ENCODE measurements around the gene L3MBTL2. TPM values are rescaled to one million over a fixed set of nuclear protein-coding genes. Genes with fewer than 3 reads are reported as not detected.

The L3MBTL2 gene
- total and polyA plus RNA-seq, 9 of the 15 experiments (the other 6 are each of a cell fraction or from before 2014, with no cell fraction given): 10.3 to 23.1 (median 18.6) TPM

GRCh38 chr22:41169157-41169556 is 36.0 kb upstream of the L3MBTL2 start:
- Histone ChIP-seq H3K4me1 (replicated peaks in 1 of 2; ENCODE audit: control insufficient read depth in 2 of 2, insufficient read depth in 2 of 2, low read length in 2 of 2) (no peaks in the 10 kb centered on the region), H3K9me1 (ENCODE audit: control insufficient read depth, insufficient read depth, low read length) (no peaks in the 10 kb centered on the region), H2AFZ (ENCODE audit: low read depth, low read length) (no peak overlapping the region), H3K27me3 (ENCODE audit: control insufficient read depth in 2 of 2, insufficient read depth in 2 of 2, low read length in 2 of 2) (no peaks in the 10 kb centered on the region), H3K4me2 (ENCODE audit: insufficient read depth, low read length) (no peak overlapping the region), H3K4me3 (no peak overlapping the region), H3K9me3 (replicated peaks; ENCODE audit: control insufficient read depth, insufficient read depth, low read depth, low read length) (no peaks in the 10 kb centered on the region), H3K36me3 (ENCODE audit: control insufficient read depth, insufficient read depth, low read length) (peaks cover 77% of the 10 kb centered on the region), H4K20me1 (replicated peaks; ENCODE audit: control insufficient read depth, insufficient read depth, low read length) (no peaks in the 10 kb centered on the region), H3K9ac (ENCODE audit: insufficient read depth in 1 of 2, low read depth in 2 of 2, low read length in 2 of 2) (no peak overlapping the region), H3K27ac (ENCODE audit: extremely low read depth, low read depth, low read length) (no peak overlapping the region), H3K79me2 (ENCODE audit: control insufficient read depth, insufficient read depth, low read length) (no peaks in the 10 kb centered on the region)
- intact Hi-C loops (cut with micrococcal nuclease): no loop called here
- TF ChIP-seq LARP7 (IDR thresholded peaks at IDR 0.05) (no peak), BHLHE40 (IDR thresholded peaks at IDR 0.05; ENCODE audit: low read length) (no peak), DLX4 (CRISPR knock-in tag; IDR thresholded peaks at IDR 0.05) (no peak), TFAP4 (CRISPR knock-in tag; IDR thresholded peaks at IDR 0.05; ENCODE audit: borderline replicate concordance) (no peak), MXD1 (CRISPR knock-in tag; IDR thresholded peaks at IDR 0.05; ENCODE audit: borderline replicate concordance, poor library complexity, severe bottlenecking) (no peak), HNRNPK (IDR thresholded peaks at IDR 0.05; ENCODE audit: low read depth, low read length, poor library complexity, severe bottlenecking) (no peak), MCM2 (IDR thresholded peaks at IDR 0.05; ENCODE audit: low read depth) (no peak), HDAC2 (IDR thresholded peaks at IDR 0.05) (no peak), MAFF (IDR thresholded peaks at IDR 0.05; ENCODE audit: low read length) (no peak), E2F6 (IDR thresholded peaks at IDR 0.05; ENCODE audit: borderline replicate concordance in 1 of 2, extremely low read depth in 1 of 2, insufficient read depth in 1 of 2, insufficient read length in 1 of 2, low read depth in 1 of 2, low read length in 1 of 2, poor library complexity in 1 of 2, severe bottlenecking in 1 of 2) (no peak), TFAM (CRISPR knock-in tag; conservative IDR thresholded peaks at IDR 0.05) (no peak), ZNF121 (CRISPR knock-in tag; conservative IDR thresholded peaks at IDR 0.05) (no peak), HNRNPUL1 (IDR thresholded peaks at IDR 0.05; ENCODE audit: low read length) (no peak), PHB2 (IDR thresholded peaks at IDR 0.05; ENCODE audit: low read depth) (no peak), POLR2AphosphoS2 (IDR thresholded peaks at IDR 0.05; ENCODE audit: low read length) (no peak)
- ATAC-seq (no peak), DNase-seq (ENCODE audit: extremely low read depth in 1 of 4, low spot score in 3 of 4) (no peak), FAIRE-seq (no peak)
- ChIA-PET POLR2A (no interaction called here), CTCF (ENCODE audit: low intra/inter-chr PET ratio) (interaction anchor here (0.7 kb wide), 1 partner anchor 1369 kb away, joined by 3 read pairs; no protein-coding TSS in a partner anchor)
- in situ Hi-C loops (cut with MboI): no loop called here
- no TSS peak for BruUV-seq (replicated peaks)
- WGBS (ENCODE audit: insufficient coverage, low coverage, missing lambda C conversion rate): 76% methylated on average over 5 of the region's 8 CpGs

All from K562 (cell line).